HepG2 (cell line): Measurements from ENCODE around the gene KRTAP12-2. TPM values are rescaled to one million over a fixed set of nuclear protein-coding genes. Genes with fewer than 3 reads are reported as not detected.
A peak's percentile ranks its signal among the peaks of the same experiment; 100 is the strongest.

Source experiments
- ATAC-seq: fragments of 200-7000 bp; cut with Tn5 transposase; 3 replicates; pipeline ENCODE4 v1.9.1; 2020; ENCODE audit warnings: mild to moderate bottlenecking, moderate library complexity
- BruUV-seq: library from RNA; stranded (reverse); fragments of 400-500 nt; replicated peaks from 2 replicates; lab custom pipeline; 2021; lab: Mats Ljungman, UMichigan
- CTCF ChIA-PET: fragments of 300-600 bp; formaldehyde crosslinking; extraction: SDS; loops from one replicate; lab custom pipeline; 2021; ENCODE audit warnings: low total read pairs, inconsistent platforms, low intra/inter-chr PET ratio; lab: Yijun Ruan, JAX
- POLR2A ChIA-PET: fragments of 350-600 bp; sonication (Branson Sonifier 250); formaldehyde crosslinking; loops from one replicate; lab custom pipeline; 2020; ENCODE audit warnings: antibody characterized with exemption, inconsistent platforms; lab: Yijun Ruan, JAX
- DNase-seq: peaks from one replicate; pipeline ENCODE4 v3.0.0-alpha.2; 2015; ENCODE audit warnings: low spot score
- FAIRE-seq: peaks from 3 replicates; lab custom pipeline; 2011; peaks lifted over from hg19 to GRCh38; lab: Jason Lieb, UNC
- H2AFZ ChIP-seq: one replicate; pipeline ENCODE4 v1.6.1; 2011; ENCODE audit warnings: low read length, inconsistent platforms
- H3K27ac ChIP-seq: fragments of 300-600 bp; 3 replicates; pipeline ENCODE4 v1.8.0; 2011; ENCODE audit warnings: mixed run types, mild to moderate bottlenecking, mixed read lengths, low read length, inconsistent platforms; ENCODE audit not compliant: insufficient read depth; ENCODE audit errors: extremely low read length
- H3K27me3 ChIP-seq, 2 experiments: fragments of 200-600 bp in 1 of 2; 2 replicates in 1 of 2; 3 replicates in 1 of 2; pipeline versions ENCODE4 v1.6.0 to v1.8.0; 2011; ENCODE audit warnings: low read length in 2 of 2, mild to moderate bottlenecking in 2 of 2, moderate library complexity in 2 of 2, inconsistent platforms in 1 of 2; ENCODE audit not compliant: insufficient read depth in 2 of 2, control insufficient read depth in 1 of 2
- H3K36me3 ChIP-seq, 2 experiments: fragments of 200-600 bp in 1 of 2; replicated peaks in 1 of 2; 2 replicates in 1 of 2; 3 replicates in 1 of 2; pipeline versions ENCODE4 v1.5.1 to v1.8.0; 2011; ENCODE audit warnings: low read length in 2 of 2, inconsistent platforms in 1 of 2; ENCODE audit not compliant: insufficient read depth in 2 of 2, control insufficient read depth in 1 of 2
- H3K4me1 ChIP-seq: 2 replicates; pipeline ENCODE4 v1.5.1; 2012; ENCODE audit warnings: low read length, inconsistent platforms; ENCODE audit not compliant: insufficient read depth
- H3K4me2 ChIP-seq: 2 replicates; pipeline ENCODE4 v1.6.0; 2011; ENCODE audit warnings: low read depth, low read length, inconsistent platforms
- H3K4me3 ChIP-seq, 3 experiments: fragments of 200-600 bp in 1 of 3; sonication (generic), shearing (Covaris generic) in 1 of 3; replicated peaks in 1 of 3; 2 replicates each; pipeline ENCODE4 v1.5.1; 2011 to 2016; ENCODE audit warnings: low read length in 3 of 3, inconsistent platforms in 2 of 3, low read depth in 2 of 3, mild to moderate bottlenecking in 2 of 3, control low read depth in 1 of 3, mixed read lengths in 1 of 3; ENCODE audit not compliant: insufficient read depth in 1 of 3
- H3K79me2 ChIP-seq: one replicate; pipeline ENCODE4 v1.6.1; 2011; ENCODE audit warnings: low read length, inconsistent platforms; ENCODE audit not compliant: insufficient read depth
- H3K9ac ChIP-seq: 2 replicates; pipeline ENCODE4 v1.6.0; 2011; ENCODE audit warnings: mild to moderate bottlenecking, low read depth, low read length, inconsistent platforms; ENCODE audit not compliant: insufficient read depth
- H3K9me3 ChIP-seq: 2 replicates; pipeline ENCODE4 v1.5.1; 2012; ENCODE audit warnings: mild to moderate bottlenecking, low read length
- H4K20me1 ChIP-seq: 2 replicates; pipeline ENCODE4 v1.6.0; 2011; ENCODE audit warnings: inconsistent platforms, mild to moderate bottlenecking, low read length, moderate library complexity; ENCODE audit not compliant: insufficient read depth
- ARID4A ChIP-seq: sonication (generic); formaldehyde crosslinking; IDR thresholded peaks from 2 replicates; pipeline ENCODE4 v1.5.0; 2020; ENCODE audit warnings: mild to moderate bottlenecking, missing genetic modification reagents, borderline replicate concordance
- DBP ChIP-seq: sonication (generic); formaldehyde crosslinking; IDR thresholded peaks from 2 replicates; pipeline ENCODE4 v1.4.0; 2020; ENCODE audit warnings: missing genetic modification reagents; ENCODE audit errors: not compliant biosample characterization
- FOXK1 ChIP-seq: sonication (generic); formaldehyde crosslinking; IDR thresholded peaks from 2 replicates; pipeline ENCODE4 v1.4.0; 2020; ENCODE audit warnings: low read depth, missing genetic modification reagents, borderline replicate concordance
- MED13 ChIP-seq: sonication (generic); formaldehyde crosslinking; IDR thresholded peaks from 2 replicates; pipeline ENCODE4 v1.5.0; 2020; ENCODE audit warnings: missing genetic modification reagents
- NPAS2 ChIP-seq: sonication (generic); formaldehyde crosslinking; IDR thresholded peaks from 2 replicates; pipeline ENCODE4 v1.8.0; 2022; ENCODE audit warnings: mild to moderate bottlenecking, missing genetic modification reagents, borderline replicate concordance
- REL ChIP-seq: sonication (generic); formaldehyde crosslinking; conservative IDR thresholded peaks from 2 replicates; pipeline ENCODE4 v1.8.0; 2022; ENCODE audit warnings: mild to moderate bottlenecking, missing genetic modification reagents, moderate library complexity
- TEAD2 ChIP-seq: sonication (generic); formaldehyde crosslinking; IDR thresholded peaks from 2 replicates; pipeline ENCODE4 v1.9.0; 2021; ENCODE audit warnings: missing genetic modification reagents
- ZNF263 ChIP-seq: sonication (generic); formaldehyde crosslinking; IDR thresholded peaks from 2 replicates; pipeline ENCODE4 v1.4.0; 2020; ENCODE audit warnings: missing genetic modification reagents
- ZNF317 ChIP-seq: sonication (generic); formaldehyde crosslinking; IDR thresholded peaks from 2 replicates; pipeline ENCODE4 v1.5.0; 2020; ENCODE audit warnings: mild to moderate bottlenecking, missing genetic modification reagents
- ZNF451 ChIP-seq: sonication (generic); formaldehyde crosslinking; IDR thresholded peaks from 2 replicates; pipeline ENCODE4 v1.5.0; 2020; ENCODE audit warnings: mild to moderate bottlenecking, missing genetic modification reagents
- ZNF607 ChIP-seq: sonication (generic); formaldehyde crosslinking; IDR thresholded peaks from 2 replicates; pipeline ENCODE4 v1.5.1; 2020; ENCODE audit warnings: missing genetic modification reagents, mild to moderate bottlenecking, borderline replicate concordance
- ZNF761 ChIP-seq: sonication (generic); formaldehyde crosslinking; conservative IDR thresholded peaks from 2 replicates; pipeline ENCODE4 v1.4.0; 2020; ENCODE audit warnings: mild to moderate bottlenecking, missing genetic modification reagents
- ZNF768 ChIP-seq: sonication (generic); formaldehyde crosslinking; IDR thresholded peaks from 2 replicates; pipeline ENCODE4 v1.4.0; 2020; ENCODE audit warnings: missing genetic modification reagents
- WGBS: methylation state at CpG from one replicate; pipeline ENCODE4 v1.1.6; 2017; ENCODE audit warnings: low lambda C conversion rate; 5-methylcytosine and 5-hydroxymethylcytosine counted together
- in situ Hi-C: cut with HindIII; loops from 2 replicates; pipeline ENCODE4 v1.10.0; 2017; ENCODE audit warnings: low pct_unique_long_range_greater_than_20kb; ENCODE audit not compliant: extremely low pct_ligation_motif_present
- intact Hi-C: fragments of 100-400 bp; cut with micrococcal nuclease; formaldehyde crosslinking; loops from one replicate; pipeline ENCODE4 v1.10.0; 2022; ENCODE audit not compliant: unreplicated experiment
- polyA plus RNA-seq, 8 experiments: library from polyadenylated mRNA; depleted of rRNA in 3 of 8; stranded (reverse) in 7 of 8; unstranded in 1 of 8; fragments of >200 nt; fragmentation: Illumina TruSeq in 4 of 8; extraction: Trizol in 4 of 8; gene quantifications; 2 replicates each; pipeline versions ENCODE4 v1.2.1 to v1.2.3, GENCODE V29; 2011 to 2016; ENCODE audit warnings: low read depth in 4 of 8, missing spikeins in 1 of 8, mixed read lengths in 1 of 8; ENCODE audit not compliant: insufficient read depth in 1 of 8
- total RNA-seq, 5 experiments: library from RNA; depleted of rRNA; stranded (reverse); fragments of >200 nt; fragmentation: Illumina TruSeq; extraction: Trizol; gene quantifications; 2 replicates each; pipeline ENCODE4 v1.2.3, GENCODE V29; 2016; ENCODE audit warnings: low read depth in 1 of 5
- TF ChIP-seq, protein P1 (sequence below): sonication (generic); IDR thresholded peaks from 2 replicates; pipeline ENCODE4 v1.6.1; 2016; ENCODE audit warnings: low read depth, borderline replicate concordance
- TF ChIP-seq, protein P2 (sequence below): fragments of 450-650 bp; IDR thresholded peaks from 2 replicates; pipeline ENCODE4 v1.6.1; 2017; ENCODE audit warnings: mild to moderate bottlenecking

Gene KRTAP12-2
- total and polyA plus RNA-seq, 2 of the 13 experiments (the other 11 are each of a cell fraction or from before 2014, with no cell fraction given), result not detected

GRCh38 chr21:44637018-44637850 is 29.5 kb downstream of the KRTAP12-2 start, which contains the start of gene KRTAP10-10:
KRTAP10-10 (plus strand) TSS chr21:44637356; CDS start chr21:44637418, 62 bp downstream.
- H3K27ac ChIP-seq, result no peak within 1 kb of the TSS
- peaks cover 1 to 6% of the 10 kb centered on the region in 2 experiments; a peak in 2 of 5 replicates for H3K27me3 ChIP-seq
- intact Hi-C loops (loop anchor here (10.0 kb wide), 1 partner anchor 58 kb away; the partner anchor contains the start of gene KRTAP10-12), in situ Hi-C loops (no loop called here)
- CTCF ChIA-PET, result no interaction called here
- 22% methylated on average over 7 of the region's 21 CpGs for WGBS
- H3K4me3 ChIP-seq, result no peak within 1 kb of the TSS
- no peak within 1 kb of the TSS for H3K9ac ChIP-seq
- ATAC-seq (peak; percentile 31; the same call in 2 of the 3 replicates), FAIRE-seq (no peak), DNase-seq (no peak)
- no peaks in the 10 kb centered on the region for H3K36me3 ChIP-seq
- no peaks in the 10 kb centered on the region for H4K20me1 ChIP-seq
- no peaks in the 10 kb centered on the region for H3K79me2 ChIP-seq
- no peak within 1 kb of the TSS for H2AFZ ChIP-seq
- no peaks in the 10 kb centered on the region for H3K4me1 ChIP-seq
- no TSS peak for BruUV-seq
- H3K9me3 ChIP-seq, result peaks cover 3% of the 10 kb centered on the region; the same call in 1 of the 2 replicates
- H3K4me2 ChIP-seq, result no peak within 1 kb of the TSS
- TF ChIP-seq ARID4A (CRISPR knock-in tag), result no peak
- no peak for TF ChIP-seq ZNF768 (CRISPR knock-in tag)
- TF ChIP-seq ZNF761 (CRISPR knock-in tag), result no peak
- TF ChIP-seq, protein P1, sequence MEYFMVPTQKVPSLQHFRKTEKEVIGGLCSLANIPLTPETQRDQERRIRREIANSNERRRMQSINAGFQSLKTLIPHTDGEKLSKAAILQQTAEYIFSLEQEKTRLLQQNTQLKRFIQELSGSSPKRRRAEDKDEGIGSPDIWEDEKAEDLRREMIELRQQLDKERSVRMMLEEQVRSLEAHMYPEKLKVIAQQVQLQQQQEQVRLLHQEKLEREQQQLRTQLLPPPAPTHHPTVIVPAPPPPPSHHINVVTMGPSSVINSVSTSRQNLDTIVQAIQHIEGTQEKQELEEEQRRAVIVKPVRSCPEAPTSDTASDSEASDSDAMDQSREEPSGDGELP, result no peak
- no peak for TF ChIP-seq DBP (CRISPR knock-in tag)
- TF ChIP-seq ZNF317 (CRISPR knock-in tag), result no peak
- no peak for TF ChIP-seq ZNF607 (CRISPR knock-in tag)
- TF ChIP-seq ZNF263 (CRISPR knock-in tag), result no peak
- TF ChIP-seq NPAS2 (CRISPR knock-in tag), result no peak
- no peak for TF ChIP-seq ZNF451 (CRISPR knock-in tag)
- TF ChIP-seq, protein P2, sequence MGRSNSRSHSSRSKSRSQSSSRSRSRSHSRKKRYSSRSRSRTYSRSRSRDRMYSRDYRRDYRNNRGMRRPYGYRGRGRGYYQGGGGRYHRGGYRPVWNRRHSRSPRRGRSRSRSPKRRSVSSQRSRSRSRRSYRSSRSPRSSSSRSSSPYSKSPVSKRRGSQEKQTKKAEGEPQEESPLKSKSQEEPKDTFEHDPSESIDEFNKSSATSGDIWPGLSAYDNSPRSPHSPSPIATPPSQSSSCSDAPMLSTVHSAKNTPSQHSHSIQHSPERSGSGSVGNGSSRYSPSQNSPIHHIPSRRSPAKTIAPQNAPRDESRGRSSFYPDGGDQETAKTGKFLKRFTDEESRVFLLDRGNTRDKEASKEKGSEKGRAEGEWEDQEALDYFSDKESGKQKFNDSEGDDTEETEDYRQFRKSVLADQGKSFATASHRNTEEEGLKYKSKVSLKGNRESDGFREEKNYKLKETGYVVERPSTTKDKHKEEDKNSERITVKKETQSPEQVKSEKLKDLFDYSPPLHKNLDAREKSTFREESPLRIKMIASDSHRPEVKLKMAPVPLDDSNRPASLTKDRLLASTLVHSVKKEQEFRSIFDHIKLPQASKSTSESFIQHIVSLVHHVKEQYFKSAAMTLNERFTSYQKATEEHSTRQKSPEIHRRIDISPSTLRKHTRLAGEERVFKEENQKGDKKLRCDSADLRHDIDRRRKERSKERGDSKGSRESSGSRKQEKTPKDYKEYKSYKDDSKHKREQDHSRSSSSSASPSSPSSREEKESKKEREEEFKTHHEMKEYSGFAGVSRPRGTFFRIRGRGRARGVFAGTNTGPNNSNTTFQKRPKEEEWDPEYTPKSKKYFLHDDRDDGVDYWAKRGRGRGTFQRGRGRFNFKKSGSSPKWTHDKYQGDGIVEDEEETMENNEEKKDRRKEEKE, result no peak
- TF ChIP-seq REL (CRISPR knock-in tag), result no peak
- TF ChIP-seq FOXK1 (CRISPR knock-in tag), result no peak
- no peak for TF ChIP-seq TEAD2 (CRISPR knock-in tag)
- TF ChIP-seq MED13, result no peak
- TF ChIP-seq, all 625 proteins: peak for 0
- POLR2A ChIA-PET, result no interaction called here
